ENCODE data around the gene TMCO4.
"Not testable (repeated sequence)": the region's sequence is repeated elsewhere in the genome, so short reads cannot be mapped to it uniquely, and the experiment has no call there.

The TMCO4 gene

DNA sequence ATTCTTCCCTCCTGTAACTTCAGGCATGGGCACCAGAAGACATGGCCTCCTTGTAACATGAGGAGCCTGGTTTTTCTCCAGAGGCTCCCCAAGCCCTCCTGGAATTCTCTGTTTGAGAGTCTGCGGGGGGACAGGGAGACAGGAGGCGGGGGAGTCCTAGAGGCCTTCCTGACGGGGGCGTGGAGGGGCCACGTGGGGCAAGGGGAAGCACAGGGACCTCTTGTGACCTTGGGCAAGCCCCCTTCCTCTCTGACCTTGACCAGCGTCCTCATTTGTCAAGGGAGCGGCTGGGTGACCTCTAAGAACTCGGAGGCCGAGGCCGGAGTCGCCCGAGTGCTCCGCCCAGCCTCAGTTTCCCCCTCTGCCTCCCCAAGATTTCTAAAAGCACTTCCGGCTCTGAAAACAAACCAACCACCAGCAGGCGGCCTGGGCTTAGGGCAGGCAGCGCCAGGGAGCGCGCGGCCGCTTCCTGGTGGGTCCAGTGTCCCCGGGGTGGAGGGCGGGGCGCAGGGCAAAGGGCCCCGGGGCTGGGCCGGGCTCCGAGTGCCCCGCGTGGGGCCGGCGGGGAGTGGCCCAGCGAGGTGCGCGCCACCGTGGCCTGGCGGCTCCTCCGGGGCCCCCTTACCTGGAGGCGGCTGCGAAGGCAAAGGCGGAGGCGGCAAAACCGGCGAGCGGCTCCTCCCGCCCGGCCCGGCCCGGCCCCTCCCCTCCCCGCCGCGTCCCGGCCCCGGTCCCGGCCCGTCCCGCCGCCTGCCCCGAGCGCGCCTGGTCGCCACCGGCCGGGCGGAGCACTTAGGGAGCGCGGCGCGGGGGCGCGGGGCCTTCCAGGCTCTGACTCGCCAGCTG lies at the start of gene TMCO4:
TMCO4 (minus strand) TSS at position 687 of the 846 bp plus-strand sequence. CDS start 19,158 bp downstream, outside the sequence.
- DNase-seq (ENCODE audit: low spot score), result no peak

DNA sequence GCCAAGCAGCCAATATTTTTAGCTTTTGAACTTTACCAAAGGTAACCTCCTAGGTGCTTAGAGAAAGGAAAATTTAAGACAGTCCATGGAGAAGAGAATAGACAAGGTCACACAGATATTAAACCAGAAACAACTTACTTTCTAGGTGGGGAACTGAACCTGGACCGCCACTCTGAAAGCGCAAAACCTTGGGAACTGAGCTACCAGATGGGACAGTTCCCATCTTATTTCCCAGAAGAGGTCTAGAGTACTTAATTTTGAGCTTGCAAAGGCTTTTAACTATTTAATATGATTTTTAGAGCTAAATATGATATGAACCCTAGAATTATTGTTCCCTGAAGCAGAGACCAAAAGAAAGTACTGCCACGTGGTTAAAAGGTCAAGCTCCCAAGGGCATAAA lies 49.6 kb upstream of the TMCO4 start:
- not testable (repeated sequence) for DNase-seq (ENCODE audit: low spot score)

DNA sequence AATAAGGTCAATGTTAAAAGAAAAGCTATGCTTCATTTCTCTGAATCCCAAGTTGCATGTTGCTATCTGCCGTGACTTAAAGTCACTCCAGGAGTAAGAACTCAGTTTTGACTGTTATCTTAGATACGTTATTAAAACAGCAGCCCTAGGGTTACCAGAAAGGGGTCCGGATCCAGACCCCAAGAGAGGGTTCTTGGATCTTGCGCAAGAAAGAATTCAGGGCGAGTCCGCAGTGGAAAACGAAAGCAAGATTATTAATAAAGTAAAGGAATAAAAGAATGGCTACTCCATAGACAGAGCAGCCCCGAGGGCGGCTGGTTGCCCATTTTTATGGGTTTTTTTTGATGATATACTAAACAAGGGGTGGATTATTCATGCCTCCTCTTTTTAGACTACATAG lies 47.6 kb upstream of the TMCO4 start:
- not testable (repeated sequence) for DNase-seq (ENCODE audit: low spot score)

DNA sequence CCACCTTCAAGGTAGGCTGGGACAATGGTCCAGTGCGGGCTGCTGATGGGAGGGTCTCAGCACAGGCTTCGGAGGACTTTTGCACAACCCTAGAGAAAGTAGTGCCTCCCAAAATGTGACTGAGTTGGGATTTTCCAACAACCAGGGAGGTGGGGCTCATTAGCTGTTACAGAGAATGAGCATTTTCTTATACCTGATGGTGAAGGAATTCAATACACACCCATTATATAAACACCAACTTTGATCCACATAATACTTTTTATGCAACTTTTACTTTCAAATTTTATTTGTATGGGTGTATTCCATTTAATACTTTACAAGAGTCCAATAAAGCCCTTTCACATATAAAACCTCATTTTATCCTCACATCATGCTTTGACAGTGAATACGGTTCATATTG lies 46.6 kb upstream of the TMCO4 start:
- DNase-seq (ENCODE audit: low spot score), result no peak

DNA sequence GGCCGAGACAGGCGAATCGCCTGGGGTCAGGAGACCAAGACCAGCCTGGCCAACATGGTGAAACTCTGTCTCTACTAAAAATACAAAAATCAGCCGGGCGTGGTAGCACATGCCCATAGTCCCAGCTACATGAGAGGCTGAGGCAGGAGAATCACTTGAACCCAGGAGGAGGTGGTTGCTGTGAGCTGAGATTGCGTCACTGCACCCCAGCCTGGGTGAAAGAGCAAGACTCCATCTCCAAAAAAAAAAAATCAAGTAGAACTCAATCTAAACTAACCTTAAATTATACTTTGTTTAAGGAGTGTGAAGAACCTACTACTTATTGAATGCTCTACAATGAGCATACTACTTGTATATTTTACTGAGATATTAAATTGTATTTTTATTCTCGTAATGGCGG lies 45.8 kb upstream of the TMCO4 start:
- DNase-seq (ENCODE audit: low spot score), result no peak

DNA sequence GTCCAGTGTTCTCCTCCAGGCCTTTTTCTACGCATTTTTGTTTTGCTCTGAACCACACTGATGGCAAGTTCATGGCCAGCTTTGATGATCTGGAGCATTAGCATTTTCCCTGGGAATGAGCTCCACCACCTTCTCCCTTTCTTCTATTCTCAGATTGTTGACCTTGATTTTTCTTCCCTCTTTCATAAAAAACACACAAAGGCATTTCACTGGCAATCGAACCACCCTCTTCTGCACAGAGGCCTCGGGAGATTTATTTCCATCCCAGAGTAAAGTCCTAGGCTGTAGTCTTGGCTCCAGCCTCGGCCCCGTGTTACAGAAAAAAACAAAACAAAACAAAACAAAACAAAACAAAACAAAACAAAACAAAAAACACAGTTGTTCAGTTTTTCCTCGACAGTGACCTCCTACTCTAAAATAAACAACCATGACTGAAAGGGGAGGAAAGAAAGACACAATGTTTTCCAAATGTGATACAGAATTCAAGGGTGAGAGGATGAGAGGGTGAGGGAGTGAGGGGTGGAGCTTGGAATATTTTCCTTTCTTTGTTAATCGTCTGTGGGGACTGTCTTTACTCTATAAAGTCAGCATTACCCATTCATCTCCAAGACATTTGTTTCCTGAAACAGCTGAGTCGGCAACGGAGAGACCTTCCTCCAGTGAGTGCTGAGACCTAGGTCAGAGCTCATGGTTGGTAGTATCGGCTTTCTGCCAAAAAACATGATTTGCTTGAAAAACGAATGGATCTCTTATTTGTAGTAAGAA lies 45.2 kb upstream of the TMCO4 start:
- no peak for DNase-seq (ENCODE audit: low spot score)

- no peak for DNase-seq (ENCODE audit: low spot score)
Measured at GRCh38 chr1:19840228-19840627, 40.5 kb upstream of the TMCO4 start.

GRCh38 chr1:19837866-19838265 lies 38.1 kb upstream of the TMCO4 start:
- no peak for DNase-seq (ENCODE audit: low spot score)

- no peak for DNase-seq (ENCODE audit: low spot score)
Measured at GRCh38 chr1:19835578-19835977, 35.9 kb upstream of the TMCO4 start.

- DNase-seq (ENCODE audit: low spot score), result no peak
Measured at GRCh38 chr1:19831441-19831840, 31.7 kb upstream of the TMCO4 start.

DNA sequence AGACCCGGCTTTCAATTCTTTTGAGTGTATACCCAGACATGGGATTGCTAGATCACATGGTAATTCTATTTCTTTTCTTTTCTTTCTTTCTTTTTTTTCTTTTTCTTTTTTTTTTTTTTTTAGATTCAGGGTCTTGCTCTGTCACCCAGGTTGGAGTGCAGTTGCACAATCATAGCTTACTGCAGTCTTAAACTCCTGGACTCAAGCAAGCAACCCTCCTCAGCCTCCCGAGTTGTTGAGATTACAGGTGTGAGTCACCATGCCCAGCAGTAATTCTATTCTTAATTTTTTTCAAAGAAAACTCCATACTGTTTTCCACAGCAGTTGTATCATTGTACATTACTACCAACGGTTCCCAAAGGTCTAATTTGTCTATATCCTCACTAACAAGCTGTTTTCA lies 28.8 kb upstream of the TMCO4 start:
- no peak for DNase-seq (ENCODE audit: low spot score)

DNA sequence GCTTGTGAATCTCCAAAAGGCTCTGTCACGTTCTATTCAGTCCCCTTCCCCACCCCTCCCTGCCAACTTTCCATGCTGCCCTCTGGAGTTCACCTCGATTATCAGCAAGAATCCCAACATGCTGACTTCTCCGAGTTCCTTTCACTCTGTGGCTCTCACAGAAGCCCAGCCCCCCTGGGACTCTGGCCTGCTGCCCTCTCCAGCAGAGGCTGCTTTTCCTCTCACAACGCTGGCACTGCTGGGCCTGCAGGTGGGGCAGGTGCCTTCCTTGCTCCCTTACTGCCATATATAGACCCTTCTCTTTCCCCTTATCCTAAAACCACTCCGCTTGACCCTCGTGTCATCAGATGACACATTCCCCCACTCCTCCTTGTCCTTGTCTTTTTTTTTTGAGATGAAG lies 25.6 kb upstream of the TMCO4 start:
- no peak for DNase-seq (ENCODE audit: low spot score)

DNA sequence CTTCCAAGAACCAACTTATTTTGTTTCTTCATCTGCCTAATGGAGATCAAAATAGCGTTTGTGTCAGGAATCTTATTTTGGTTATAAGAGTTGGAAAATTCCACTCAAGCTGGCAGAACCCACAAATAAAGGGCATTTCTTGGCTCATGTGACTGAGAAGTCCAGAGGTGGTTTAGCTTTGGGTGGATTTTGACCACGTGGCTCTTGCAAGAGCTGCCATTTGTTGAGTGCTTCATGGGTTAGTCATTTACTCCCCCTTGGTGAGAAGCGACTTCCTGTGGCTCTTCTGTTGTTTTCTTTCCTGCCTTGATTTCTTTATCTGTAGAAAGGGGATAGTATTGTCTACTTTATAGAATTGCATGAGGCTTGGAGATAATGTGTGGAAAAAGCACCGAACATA lies 24.8 kb upstream of the TMCO4 start:
- DNase-seq (ENCODE audit: low spot score), result no peak

DNA sequence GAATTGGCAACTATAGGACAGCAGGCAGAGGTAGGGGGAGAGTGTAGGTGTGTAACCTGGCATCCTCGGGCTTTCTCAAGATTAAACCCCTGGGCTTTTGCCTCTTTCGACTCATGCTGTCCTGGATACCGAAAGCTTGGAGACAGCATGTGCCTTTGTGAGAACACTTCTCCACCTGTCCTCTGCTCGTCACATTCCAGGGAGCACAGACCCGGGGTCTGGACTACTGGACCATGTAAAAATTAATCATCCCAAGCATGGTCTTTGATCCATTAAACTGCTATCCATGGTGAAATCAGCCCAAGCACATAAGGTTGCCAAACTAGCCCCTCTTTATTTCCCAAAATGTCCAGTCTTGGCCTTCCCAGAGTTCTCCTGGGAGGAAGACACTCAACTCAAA lies 24.3 kb upstream of the TMCO4 start:
- DNase-seq (ENCODE audit: low spot score), result no peak

DNA sequence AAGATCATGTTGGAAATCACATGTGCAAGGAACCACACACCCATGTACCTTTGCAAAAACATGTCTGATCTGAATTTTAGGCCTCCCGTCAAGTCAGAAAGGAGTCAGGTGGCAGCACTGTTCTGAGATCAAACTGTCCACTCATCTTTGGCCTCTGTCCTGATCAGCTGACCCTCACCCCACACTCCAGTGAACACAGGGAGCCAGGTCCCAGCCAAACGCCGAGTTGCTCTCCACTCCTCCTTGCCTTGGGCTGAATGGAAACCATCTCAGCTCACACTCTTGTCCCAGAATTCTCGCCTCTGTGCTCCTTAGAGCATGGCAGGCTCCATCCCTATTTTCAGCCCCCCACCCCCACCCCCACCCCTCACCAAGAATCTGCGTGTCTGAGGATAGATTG lies 20.0 kb upstream of the TMCO4 start:
- DNase-seq (ENCODE audit: low spot score), result no peak

DNA sequence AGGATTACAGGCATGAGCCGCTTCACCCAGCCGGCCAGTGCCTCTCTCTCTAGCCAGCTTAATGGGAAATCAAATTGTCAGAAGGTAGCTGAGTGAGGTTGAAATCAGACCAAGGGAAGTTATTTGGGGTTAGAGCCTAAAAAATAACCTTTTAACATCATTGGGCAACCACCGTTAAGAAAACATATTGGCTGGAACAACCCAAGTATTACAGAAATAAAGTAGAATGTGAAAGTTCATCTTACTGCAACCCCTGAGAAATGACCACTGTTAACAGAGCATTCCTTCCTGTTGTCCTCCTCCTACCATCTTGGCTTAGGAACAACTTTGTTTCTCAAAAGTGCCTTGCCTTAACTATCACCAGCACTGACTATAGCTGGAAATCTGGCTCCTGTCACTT lies 18.6 kb upstream of the TMCO4 start:
- no peak for DNase-seq (ENCODE audit: low spot score)

DNA sequence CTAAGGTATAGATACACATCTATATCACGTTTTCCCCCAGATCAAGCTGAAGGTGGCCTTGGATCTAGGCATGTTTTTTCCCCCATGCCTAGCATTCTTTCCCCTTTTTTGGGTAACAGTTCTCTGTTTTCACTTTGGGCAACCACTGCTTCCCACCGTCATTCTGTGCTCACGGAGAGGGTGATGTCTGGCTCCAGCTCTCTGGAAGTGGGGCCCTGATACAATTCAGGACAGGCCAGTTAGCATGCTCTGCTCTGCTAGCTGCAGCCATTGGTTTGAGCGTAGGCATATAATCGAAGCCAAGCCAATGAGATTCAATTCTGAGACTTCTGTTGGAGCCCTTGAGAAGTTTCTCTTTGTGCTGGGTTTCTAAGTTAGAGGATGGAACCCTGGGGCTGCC lies 17.4 kb upstream of the TMCO4 start:
- no peak for DNase-seq (ENCODE audit: low spot score)

DNA sequence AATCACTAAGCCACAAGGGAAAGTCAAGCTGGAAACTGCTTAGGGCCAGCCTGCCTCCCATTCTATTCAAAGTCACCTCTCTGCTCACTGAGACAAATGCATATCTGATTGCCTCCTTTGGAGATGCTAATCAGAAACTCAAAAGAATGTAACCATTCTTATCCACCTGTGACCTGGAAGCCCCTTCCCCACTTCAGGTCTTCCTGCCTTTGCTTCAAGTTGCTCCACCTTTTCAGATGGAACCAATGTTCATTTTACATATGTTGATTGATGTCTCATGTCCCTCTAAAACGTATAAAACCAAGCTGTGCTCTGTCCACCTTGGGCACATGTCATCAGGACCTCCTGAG lies 17.0 kb upstream of the TMCO4 start:
- not testable (repeated sequence) for DNase-seq (ENCODE audit: low spot score)

DNA sequence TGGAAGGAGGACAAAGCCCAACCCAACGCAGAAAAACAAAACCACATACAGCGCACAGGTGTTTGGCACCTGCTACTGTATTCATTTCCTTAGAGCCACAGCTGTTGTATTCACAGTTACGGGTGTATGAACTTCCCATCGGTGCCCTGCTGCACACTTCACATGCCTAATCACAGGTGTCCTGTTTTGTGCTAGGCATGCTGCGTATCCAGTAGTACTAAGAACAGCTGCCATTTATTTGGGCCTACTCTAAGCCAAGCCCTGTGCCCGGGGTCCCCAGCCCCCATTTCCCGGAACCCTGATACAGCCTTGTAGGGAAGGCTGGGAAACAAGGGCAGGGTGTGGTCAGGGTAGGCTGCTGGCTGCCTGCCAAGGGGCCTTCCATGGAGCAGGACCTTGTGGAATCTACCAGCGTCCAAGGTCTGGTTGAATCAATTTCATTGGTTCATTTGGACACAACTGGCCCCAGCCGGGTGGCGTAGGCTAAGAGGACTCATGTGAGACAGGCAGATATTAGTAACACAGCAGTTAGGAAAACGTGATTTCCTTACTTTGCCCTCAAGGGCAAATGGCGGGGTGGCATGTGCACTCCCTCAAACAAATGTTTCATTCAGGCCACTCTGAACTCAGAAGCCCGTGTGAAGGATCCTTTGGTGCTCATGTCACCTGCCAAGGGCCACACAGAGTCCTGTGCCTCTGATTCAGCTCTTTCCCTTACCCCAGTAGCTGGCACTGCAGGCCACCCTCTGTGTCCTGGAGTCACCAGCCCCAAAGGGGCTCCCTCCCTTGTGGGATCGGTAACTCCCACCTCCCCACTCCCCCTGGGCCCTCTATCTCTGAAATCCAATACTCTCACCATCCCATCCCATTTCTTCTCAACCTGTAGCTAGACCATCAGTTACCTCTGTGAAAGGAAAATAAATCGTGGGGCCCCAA lies 16.4 kb upstream of the TMCO4 start:
- DNase-seq (ENCODE audit: low spot score), result no peak

DNA sequence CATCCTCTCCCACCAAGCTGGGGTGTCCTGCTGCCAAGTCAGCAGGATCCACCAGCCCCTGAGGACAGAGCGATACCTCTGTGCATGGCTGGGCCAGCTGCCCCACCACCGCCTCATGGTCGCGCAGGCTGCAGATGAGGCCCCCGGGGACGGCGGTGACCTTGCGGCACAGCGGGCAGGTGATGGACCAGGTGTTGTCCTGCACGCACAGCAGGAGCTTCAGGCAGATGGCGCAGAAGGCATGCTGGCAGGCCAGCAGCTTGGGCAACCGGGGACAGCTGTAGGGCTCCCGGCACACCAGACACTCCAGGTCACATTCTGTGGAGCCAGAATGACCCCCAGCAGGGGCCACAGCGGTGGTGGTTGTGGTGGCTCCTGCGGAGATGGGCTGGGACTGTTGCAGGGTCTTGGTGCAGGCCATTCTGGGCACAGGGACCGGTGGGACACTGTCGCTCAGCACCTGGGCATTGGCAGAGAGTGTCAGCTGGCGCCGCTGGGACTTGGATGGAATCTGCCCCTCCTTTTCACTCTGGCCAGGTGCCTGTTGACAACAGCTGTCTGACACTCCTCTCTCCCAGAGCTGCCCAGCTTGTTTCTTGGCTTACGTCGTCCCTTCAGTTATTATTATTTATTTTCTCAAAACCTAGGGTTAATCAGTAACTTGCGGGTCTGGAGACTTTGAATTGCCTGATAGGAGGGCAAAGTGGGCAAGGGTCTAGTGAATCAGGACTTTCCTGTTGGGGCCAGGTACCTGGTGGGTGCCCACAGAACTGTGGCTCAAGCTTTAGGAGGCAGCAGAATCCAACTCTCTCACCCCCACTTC lies 15.2 kb upstream of the TMCO4 start, which contains the start of gene RNF186:
RNF186 (minus strand) TSS at position 603 of the 823 bp plus-strand sequence; CDS start at position 421, 182 bp downstream.
- DNase-seq (ENCODE audit: low spot score), result no peak

DNA sequence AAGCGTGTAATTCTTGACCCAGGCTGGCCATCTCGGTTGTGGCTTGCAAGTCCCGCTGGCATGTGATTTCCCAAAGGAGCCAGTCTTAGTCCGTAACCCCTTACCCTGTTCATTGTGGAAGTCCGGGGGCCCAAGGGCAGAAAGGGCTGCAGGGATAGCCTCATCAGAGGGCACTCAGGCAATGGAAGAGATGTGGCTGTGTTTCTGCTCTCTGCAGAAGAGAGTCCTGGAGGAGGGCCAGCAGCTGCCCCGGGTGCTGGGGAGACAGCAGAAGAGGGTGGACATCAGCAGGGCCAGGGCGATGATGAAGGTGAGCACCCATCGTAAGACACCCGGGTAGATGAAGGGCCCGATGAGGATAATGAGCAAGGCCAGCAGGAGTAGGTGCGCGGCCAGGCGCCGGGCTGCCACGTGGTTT lies 14.5 kb upstream of the TMCO4 start:
- DNase-seq (ENCODE audit: low spot score), result no peak

GRCh38 chr1:19813643-19813960 lies 13.9 kb upstream of the TMCO4 start:
- DNase-seq (ENCODE audit: low spot score), result no peak
